Adipocyte (in vitro differentiated cells): ENCODE data around the gene ELOVL4.

Experiments used
- DNase-seq: peaks from one replicate; pipeline ENCODE4 v3.0.0-alpha.2; 2015; ENCODE audit warnings: low read depth
- H3K27me3 ChIP-seq: replicated peaks from 2 replicates; pipeline ENCODE4 v1.7.0; 2013; ENCODE audit warnings: mild to moderate bottlenecking, low read length, moderate library complexity; ENCODE audit not compliant: control insufficient read depth, insufficient read depth
- H3K36me3 ChIP-seq: 2 replicates; pipeline ENCODE4 v1.7.0; 2013; ENCODE audit warnings: low read length, mild to moderate bottlenecking, moderate library complexity; ENCODE audit not compliant: control insufficient read depth, insufficient read depth, severe bottlenecking
- H3K4me1 ChIP-seq: 2 replicates; pipeline ENCODE4 v1.7.0; 2013; ENCODE audit warnings: mild to moderate bottlenecking, low read length, moderate library complexity; ENCODE audit not compliant: control insufficient read depth, insufficient read depth
- H3K4me3 ChIP-seq: 2 replicates; pipeline ENCODE4 v1.7.0; 2013; ENCODE audit warnings: mild to moderate bottlenecking, low read length, moderate library complexity
- H3K9ac ChIP-seq: 2 replicates; pipeline ENCODE4 v1.7.0; 2013; ENCODE audit warnings: mild to moderate bottlenecking, low read length, moderate library complexity
- H3K9me3 ChIP-seq: 2 replicates; pipeline ENCODE4 v1.7.0; 2013; ENCODE audit warnings: mild to moderate bottlenecking, low read length, moderate library complexity; ENCODE audit not compliant: control insufficient read depth

The ELOVL4 gene

GRCh38 chr6:79909517-79909916 is 37.8 kb downstream of the ELOVL4 start:
- Histone ChIP-seq H3K9ac (no peak overlapping the region), H3K27me3 (no peaks in the 10 kb centered on the region), H3K9me3 (no peaks in the 10 kb centered on the region), H3K36me3 (no peaks in the 10 kb centered on the region), H3K4me3 (no peak overlapping the region), H3K4me1 (no peaks in the 10 kb centered on the region)
- DNase-seq = no peak

GRCh38 chr6:79902046-79902445 is 45.3 kb downstream of the ELOVL4 start:
- Histone ChIP-seq H3K9ac (no peak overlapping the region), H3K36me3 (no peaks in the 10 kb centered on the region), H3K27me3 (no peaks in the 10 kb centered on the region), H3K4me1 (no peaks in the 10 kb centered on the region), H3K9me3 (no peaks in the 10 kb centered on the region), H3K4me3 (no peak overlapping the region)
- peak; percentile 27 for DNase-seq

- Histone ChIP-seq H3K4me3 (no peak overlapping the region), H3K9ac (no peak overlapping the region), H3K36me3 (no peaks in the 10 kb centered on the region), H3K4me1 (peaks cover 12% of the 10 kb centered on the region), H3K9me3 (no peaks in the 10 kb centered on the region), H3K27me3 (no peaks in the 10 kb centered on the region)
- DNase-seq = no peak
These were observed 49.3 kb downstream of the ELOVL4 start for GRCh38 chr6:79898076-79898475.

- Histone ChIP-seq H3K9me3 (no peaks in the 10 kb centered on the region), H3K4me1 (peaks cover 12% of the 10 kb centered on the region), H3K9ac (no peak overlapping the region), H3K36me3 (no peaks in the 10 kb centered on the region), H3K27me3 (no peaks in the 10 kb centered on the region), H3K4me3 (no peak overlapping the region)
- DNase-seq = no peak
These were observed 51.3 kb downstream of the ELOVL4 start for GRCh38 chr6:79896075-79896449.

GRCh38 chr6:79895382-79896074 is 51.8 kb downstream of the ELOVL4 start:
- no peaks in the 10 kb centered on the region for H3K36me3 ChIP-seq
- H3K9me3 ChIP-seq = no peaks in the 10 kb centered on the region
- no peaks in the 10 kb centered on the region for H3K27me3 ChIP-seq
- no peak for DNase-seq
- peaks cover 12% of the 10 kb centered on the region for H3K4me1 ChIP-seq
- no peak overlapping the region for H3K9ac ChIP-seq
- H3K4me3 ChIP-seq = no peak overlapping the region

- H3K9ac ChIP-seq = no peak overlapping the region
- DNase-seq = peak; percentile 63
- H3K9me3 ChIP-seq = no peaks in the 10 kb centered on the region
- no peaks in the 10 kb centered on the region for H3K27me3 ChIP-seq
- H3K36me3 ChIP-seq = no peaks in the 10 kb centered on the region
- peaks cover 12% of the 10 kb centered on the region for H3K4me1 ChIP-seq
- no peak overlapping the region for H3K4me3 ChIP-seq
These were observed 52.4 kb downstream of the ELOVL4 start for GRCh38 chr6:79894939-79895338.

- Histone ChIP-seq H3K9ac (no peak overlapping the region), H3K4me1 (no peaks in the 10 kb centered on the region), H3K27me3 (peaks cover 5% of the 10 kb centered on the region), H3K9me3 (no peaks in the 10 kb centered on the region), H3K36me3 (no peaks in the 10 kb centered on the region), H3K4me3 (no peak overlapping the region)
- DNase-seq = no peak
These were observed 58.8 kb downstream of the ELOVL4 start for GRCh38 chr6:79888587-79888986.

GRCh38 chr6:79878142-79878748 is 69.1 kb downstream of the ELOVL4 start:
- Histone ChIP-seq H3K4me1 (peaks cover 15% of the 10 kb centered on the region), H3K4me3 (no peak overlapping the region), H3K27me3 (no peaks in the 10 kb centered on the region), H3K9ac (no peak overlapping the region), H3K9me3 (peaks cover 4% of the 10 kb centered on the region), H3K36me3 (no peaks in the 10 kb centered on the region)
- DNase-seq = no peak

GRCh38 chr6:79874531-79875134 is 72.7 kb downstream of the ELOVL4 start:
- H3K9ac ChIP-seq = no peak overlapping the region
- H3K27me3 ChIP-seq = no peaks in the 10 kb centered on the region
- no peaks in the 10 kb centered on the region for H3K9me3 ChIP-seq
- peak; percentile 49 for DNase-seq
- peaks cover 15% of the 10 kb centered on the region for H3K4me1 ChIP-seq
- no peak overlapping the region for H3K4me3 ChIP-seq
- H3K36me3 ChIP-seq = no peaks in the 10 kb centered on the region

GRCh38 chr6:79872986-79873385 is 74.4 kb downstream of the ELOVL4 start:
- H3K9ac ChIP-seq = no peak overlapping the region
- H3K36me3 ChIP-seq = no peaks in the 10 kb centered on the region
- DNase-seq = peak; percentile 55
- H3K4me1 ChIP-seq = peaks cover 8% of the 10 kb centered on the region
- no peak overlapping the region for H3K4me3 ChIP-seq
- H3K27me3 ChIP-seq = no peaks in the 10 kb centered on the region
- no peaks in the 10 kb centered on the region for H3K9me3 ChIP-seq

GRCh38 chr6:79872303-79872702 is 75.0 kb downstream of the ELOVL4 start:
- Histone ChIP-seq H3K9ac (no peak overlapping the region), H3K4me3 (no peak overlapping the region), H3K36me3 (no peaks in the 10 kb centered on the region), H3K9me3 (no peaks in the 10 kb centered on the region), H3K4me1 (peaks cover 6% of the 10 kb centered on the region), H3K27me3 (no peaks in the 10 kb centered on the region)
- DNase-seq = no peak
